HUES48 (cell line): ENCODE results near the gene IL17RC.

Experiments
- H3K27ac ChIP-seq: one replicate; pipeline ENCODE4 v1.7.0; 2013; ENCODE audit warnings: low read depth, low read length, inconsistent platforms
- H3K27me3 ChIP-seq: 2 replicates; pipeline ENCODE4 v1.6.1; 2013; ENCODE audit warnings: mild to moderate bottlenecking, low read length; ENCODE audit not compliant: control insufficient read depth, insufficient read depth
- H3K36me3 ChIP-seq: 2 replicates; pipeline ENCODE4 v1.6.1; 2013; ENCODE audit warnings: low read length; ENCODE audit not compliant: control insufficient read depth, insufficient read depth
- H3K4me1 ChIP-seq: 2 replicates; pipeline ENCODE4 v1.6.1; 2013; ENCODE audit warnings: mild to moderate bottlenecking, low read length; ENCODE audit not compliant: control insufficient read depth, insufficient read depth
- H3K4me3 ChIP-seq: 2 replicates; pipeline ENCODE4 v1.5.1; 2013; ENCODE audit warnings: mild to moderate bottlenecking, low read depth, low read length
- H3K9ac ChIP-seq: 2 replicates; pipeline ENCODE4 v1.6.1; 2013; ENCODE audit warnings: mild to moderate bottlenecking, low read depth, low read length, moderate library complexity
- H3K9me3 ChIP-seq: 2 replicates; pipeline ENCODE4 v1.6.1; 2013; ENCODE audit warnings: low read length; ENCODE audit not compliant: control insufficient read depth, insufficient read depth

The IL17RC gene

DNA sequence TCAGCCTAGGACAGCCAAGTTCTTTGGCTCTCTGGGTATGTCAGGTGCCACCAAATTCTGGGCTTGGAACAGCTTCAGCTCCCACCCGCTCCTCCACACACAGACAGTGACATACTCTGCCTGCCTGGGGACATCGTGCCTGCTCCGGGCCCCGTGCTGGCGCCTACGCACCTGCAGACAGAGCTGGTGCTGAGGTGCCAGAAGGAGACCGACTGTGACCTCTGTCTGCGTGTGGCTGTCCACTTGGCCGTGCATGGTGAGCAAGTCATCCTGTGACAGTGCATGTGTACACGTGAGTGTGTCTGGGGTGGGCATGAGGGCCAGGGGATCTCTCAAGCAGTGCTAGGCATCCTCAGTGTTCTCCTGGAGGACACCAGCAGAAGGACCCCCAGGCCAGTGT is 922 bp downstream of the IL17RC start:
- Histone ChIP-seq H3K4me1 (peaks cover 22% of the 10 kb centered on the region), H3K36me3 (no peaks in the 10 kb centered on the region), H3K27ac (no peak overlapping the region), H3K9ac (no peak overlapping the region), H3K9me3 (no peaks in the 10 kb centered on the region), H3K4me3 (no peak overlapping the region), H3K27me3 (peaks cover 19% of the 10 kb centered on the region; the same call in 1 of the 2 replicates)

DNA sequence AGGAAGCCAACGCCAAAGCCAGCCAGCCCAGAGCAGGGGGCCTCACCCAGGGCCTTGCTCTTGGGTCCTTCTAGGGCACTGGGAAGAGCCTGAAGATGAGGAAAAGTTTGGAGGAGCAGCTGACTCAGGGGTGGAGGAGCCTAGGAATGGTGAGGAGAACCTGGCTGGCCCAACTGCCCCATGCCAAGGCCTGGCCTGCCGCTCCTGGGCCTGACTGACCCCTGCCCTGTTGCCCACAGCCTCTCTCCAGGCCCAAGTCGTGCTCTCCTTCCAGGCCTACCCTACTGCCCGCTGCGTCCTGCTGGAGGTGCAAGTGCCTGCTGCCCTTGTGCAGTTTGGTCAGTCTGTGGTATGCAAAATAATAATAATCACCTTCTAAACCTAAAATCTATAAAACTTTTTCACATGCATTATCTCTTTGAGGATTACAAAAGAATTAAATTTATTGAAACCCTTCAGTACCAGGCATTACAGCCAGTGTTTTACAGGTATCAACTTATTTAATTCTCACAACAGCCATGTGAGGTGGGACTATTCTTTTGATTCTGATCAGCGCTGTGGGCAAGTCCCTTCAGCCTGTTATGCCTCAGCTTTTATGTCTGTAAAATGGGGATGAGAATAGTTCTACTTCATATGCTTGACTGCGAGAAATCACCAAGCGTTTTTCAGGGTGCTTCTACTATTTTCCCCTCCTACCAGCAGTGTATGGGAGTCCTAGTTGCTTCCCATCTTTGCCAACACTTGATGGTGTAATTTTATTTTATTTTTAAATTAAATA is 1.6 kb downstream of the IL17RC start:
- no peaks in the 10 kb centered on the region for H3K36me3 ChIP-seq
- H3K4me1 ChIP-seq, result peaks cover 22% of the 10 kb centered on the region
- no peak overlapping the region for H3K27ac ChIP-seq
- no peaks in the 10 kb centered on the region for H3K9me3 ChIP-seq
- H3K4me3 ChIP-seq, result no peak overlapping the region
- H3K9ac ChIP-seq, result no peak overlapping the region
- peaks cover 19% of the 10 kb centered on the region; the same call in 1 of the 2 replicates for H3K27me3 ChIP-seq

DNA sequence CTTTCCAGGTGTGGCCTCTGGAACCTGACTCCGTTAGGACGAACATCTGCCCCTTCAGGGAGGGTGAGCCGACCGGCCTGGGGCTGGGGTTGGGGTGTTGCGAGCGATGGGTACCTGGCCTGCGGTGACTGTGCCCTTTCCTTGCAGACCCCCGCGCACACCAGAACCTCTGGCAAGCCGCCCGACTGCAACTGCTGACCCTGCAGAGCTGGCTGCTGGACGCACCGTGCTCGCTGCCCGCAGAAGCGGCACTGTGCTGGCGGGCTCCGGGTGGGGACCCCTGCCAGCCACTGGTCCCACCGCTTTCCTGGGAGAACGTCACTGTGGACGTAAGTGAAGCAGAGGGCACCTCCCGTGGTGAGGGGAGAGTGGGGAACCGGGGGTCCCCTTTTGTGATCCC is 11.3 kb downstream of the IL17RC start:
- H3K9ac ChIP-seq, result no peak overlapping the region
- H3K4me1 ChIP-seq, result no peaks in the 10 kb centered on the region
- no peak overlapping the region for H3K4me3 ChIP-seq
- no peaks in the 10 kb centered on the region for H3K36me3 ChIP-seq
- no peaks in the 10 kb centered on the region for H3K27me3 ChIP-seq
- no peaks in the 10 kb centered on the region for H3K9me3 ChIP-seq
- no peak overlapping the region for H3K27ac ChIP-seq

DNA sequence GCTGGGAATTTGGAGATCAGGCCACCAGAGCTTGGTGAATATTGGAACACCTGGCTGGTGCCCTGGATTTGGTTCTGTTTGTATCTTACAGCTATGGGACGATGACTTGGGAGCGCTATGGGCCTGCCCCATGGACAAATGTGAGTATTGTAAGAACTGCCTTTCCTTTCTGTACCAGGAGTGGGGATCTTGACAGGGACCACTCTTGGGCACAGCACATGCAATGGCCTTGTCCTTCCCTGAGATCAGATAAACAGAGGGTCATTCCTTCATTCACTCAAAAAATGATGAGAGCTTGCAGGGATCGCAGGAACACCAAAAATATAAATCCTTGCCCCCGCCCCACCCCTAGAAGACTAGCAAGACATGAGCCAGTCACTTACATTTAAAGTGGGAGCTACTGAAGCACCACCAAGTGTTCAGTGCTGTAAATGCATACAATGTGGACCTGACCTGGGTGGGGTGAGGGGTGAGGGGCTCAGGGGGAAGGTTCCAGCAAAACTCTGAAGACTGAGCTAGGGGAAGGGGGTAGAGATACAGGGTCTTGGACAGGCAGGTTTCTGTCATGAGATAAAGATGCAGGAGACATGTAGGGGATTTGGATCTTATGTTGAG is 14.0 kb downstream of the IL17RC start:
- Histone ChIP-seq H3K27me3 (no peaks in the 10 kb centered on the region), H3K9ac (no peak overlapping the region), H3K36me3 (peaks cover 9% of the 10 kb centered on the region; the same call in 1 of the 2 replicates), H3K4me3 (no peak overlapping the region), H3K27ac (no peak overlapping the region), H3K4me1 (peaks cover 7% of the 10 kb centered on the region), H3K9me3 (no peaks in the 10 kb centered on the region)

DNA sequence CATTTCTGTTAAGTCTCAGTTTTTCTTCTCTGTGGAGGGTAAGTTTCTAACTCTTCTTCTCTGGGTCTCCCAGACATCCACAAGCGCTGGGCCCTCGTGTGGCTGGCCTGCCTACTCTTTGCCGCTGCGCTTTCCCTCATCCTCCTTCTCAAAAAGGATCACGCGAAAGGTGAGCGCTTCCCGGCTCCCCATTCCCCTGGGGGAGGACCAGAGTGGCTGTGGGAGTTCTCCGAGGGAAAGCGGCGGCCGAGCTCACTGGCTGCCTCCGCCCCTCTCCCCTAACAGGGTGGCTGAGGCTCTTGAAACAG is 15.6 kb downstream of the IL17RC start:
- peak overlapping the region; percentile 9 for H3K27ac ChIP-seq
- no peaks in the 10 kb centered on the region for H3K27me3 ChIP-seq
- no peaks in the 10 kb centered on the region for H3K9me3 ChIP-seq
- peak overlapping the region; percentile 5; the same call in 1 of the 2 replicates for H3K9ac ChIP-seq
- H3K36me3 ChIP-seq, result peaks cover 13% of the 10 kb centered on the region; the same call in 1 of the 2 replicates
- peaks cover 7% of the 10 kb centered on the region for H3K4me1 ChIP-seq
- peak overlapping the region; percentile 93 for H3K4me3 ChIP-seq

DNA sequence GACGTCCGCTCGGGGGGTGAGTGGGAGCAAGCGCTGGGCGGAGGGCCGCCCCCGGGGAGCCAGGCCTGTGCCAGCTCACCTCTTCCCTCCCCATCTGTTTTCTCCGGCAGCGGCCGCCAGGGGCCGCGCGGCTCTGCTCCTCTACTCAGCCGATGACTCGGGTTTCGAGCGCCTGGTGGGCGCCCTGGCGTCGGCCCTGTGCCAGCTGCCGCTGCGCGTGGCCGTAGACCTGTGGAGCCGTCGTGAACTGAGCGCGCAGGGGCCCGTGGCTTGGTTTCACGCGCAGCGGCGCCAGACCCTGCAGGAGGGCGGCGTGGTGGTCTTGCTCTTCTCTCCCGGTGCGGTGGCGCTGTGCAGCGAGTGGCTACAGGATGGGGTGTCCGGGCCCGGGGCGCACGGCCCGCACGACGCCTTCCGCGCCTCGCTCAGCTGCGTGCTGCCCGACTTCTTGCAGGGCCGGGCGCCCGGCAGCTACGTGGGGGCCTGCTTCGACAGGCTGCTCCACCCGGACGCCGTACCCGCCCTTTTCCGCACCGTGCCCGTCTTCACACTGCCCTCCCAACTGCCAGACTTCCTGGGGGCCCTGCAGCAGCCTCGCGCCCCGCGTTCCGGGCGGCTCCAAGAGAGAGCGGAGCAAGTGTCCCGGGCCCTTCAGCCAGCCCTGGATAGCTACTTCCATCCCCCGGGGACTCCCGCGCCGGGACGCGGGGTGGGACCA is 16.1 kb downstream of the IL17RC start:
- H3K9ac ChIP-seq, result peak overlapping the region; percentile 29; the same call in 1 of the 2 replicates
- H3K27me3 ChIP-seq, result no peaks in the 10 kb centered on the region
- H3K27ac ChIP-seq, result peak overlapping the region; percentile 75
- H3K36me3 ChIP-seq, result peaks cover 18% of the 10 kb centered on the region
- peaks cover 7% of the 10 kb centered on the region for H3K4me1 ChIP-seq
- peak overlapping the region; percentile 93 for H3K4me3 ChIP-seq
- H3K9me3 ChIP-seq, result no peaks in the 10 kb centered on the region

DNA sequence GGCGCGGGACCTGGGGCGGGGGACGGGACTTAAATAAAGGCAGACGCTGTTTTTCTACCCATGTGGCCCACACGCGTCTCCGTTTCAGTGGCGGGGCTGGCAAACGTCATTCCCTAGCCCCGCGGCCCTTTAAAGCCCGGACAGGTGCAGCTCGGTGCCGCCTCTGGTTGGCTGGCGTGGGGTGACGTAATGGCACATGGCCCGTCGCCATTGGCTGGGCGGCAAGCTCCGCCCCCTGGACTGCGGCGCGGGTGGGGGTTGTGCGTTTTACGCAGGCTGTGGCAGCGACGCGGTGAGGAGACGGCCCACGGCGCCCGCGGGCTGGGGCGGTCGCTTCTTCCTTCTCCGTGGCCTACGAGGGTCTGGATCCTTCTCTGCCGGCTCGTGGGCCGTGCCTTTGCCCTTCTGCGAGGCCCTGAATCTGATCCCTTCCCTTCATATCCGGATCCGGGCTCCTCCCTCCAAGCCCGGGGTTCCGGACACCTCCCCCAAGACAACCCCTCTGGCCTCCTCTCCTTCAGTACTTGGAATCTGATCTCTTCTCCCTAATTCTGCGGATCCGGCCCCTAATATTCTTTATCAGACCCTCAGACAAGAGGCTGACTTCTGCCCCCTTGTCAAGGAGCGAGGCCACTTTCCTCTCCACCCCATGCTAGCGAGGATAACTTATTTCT is 16.8 kb downstream of the IL17RC start, which contains the start of gene CRELD1:
Gene CRELD1 (plus strand): TSS at position 274 of the 674 bp plus-strand sequence. CDS start 605 bp downstream, outside the sequence.
- Histone ChIP-seq H3K4me3 (peak within 1 kb of the TSS; percentile 93), H3K9ac (peak within 1 kb of the TSS; percentile 92), H3K9me3 (no peaks in the 10 kb centered on the region), H3K36me3 (peaks cover 18% of the 10 kb centered on the region), H3K27ac (peak within 1 kb of the TSS; percentile 86), H3K27me3 (no peaks in the 10 kb centered on the region), H3K4me1 (peaks cover 7% of the 10 kb centered on the region)

DNA sequence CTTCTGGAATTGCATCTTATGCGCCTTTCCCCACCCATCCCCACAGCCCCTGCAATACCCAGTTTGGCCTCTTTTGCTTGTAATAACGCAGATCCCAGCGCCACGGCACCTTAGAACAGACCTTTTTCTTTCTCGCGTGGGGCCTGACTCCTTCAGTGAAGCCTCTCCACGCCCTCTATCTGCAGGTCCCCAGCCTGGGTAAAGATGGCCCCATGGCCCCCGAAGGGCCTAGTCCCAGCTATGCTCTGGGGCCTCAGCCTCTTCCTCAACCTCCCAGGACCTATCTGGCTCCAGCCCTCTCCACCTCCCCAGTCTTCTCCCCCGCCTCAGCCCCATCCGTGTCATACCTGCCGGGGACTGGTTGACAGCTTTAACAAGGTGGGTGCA is 17.3 kb downstream of the IL17RC start:
- Histone ChIP-seq H3K27ac (peak overlapping the region; percentile 86), H3K9me3 (no peaks in the 10 kb centered on the region), H3K27me3 (no peaks in the 10 kb centered on the region), H3K9ac (0 out of 2 replicates have a peak overlapping the region, but pooled peaks have one; percentile 92), H3K36me3 (peaks cover 18% of the 10 kb centered on the region), H3K4me3 (peak overlapping the region; percentile 93), H3K4me1 (peaks cover 7% of the 10 kb centered on the region)

DNA sequence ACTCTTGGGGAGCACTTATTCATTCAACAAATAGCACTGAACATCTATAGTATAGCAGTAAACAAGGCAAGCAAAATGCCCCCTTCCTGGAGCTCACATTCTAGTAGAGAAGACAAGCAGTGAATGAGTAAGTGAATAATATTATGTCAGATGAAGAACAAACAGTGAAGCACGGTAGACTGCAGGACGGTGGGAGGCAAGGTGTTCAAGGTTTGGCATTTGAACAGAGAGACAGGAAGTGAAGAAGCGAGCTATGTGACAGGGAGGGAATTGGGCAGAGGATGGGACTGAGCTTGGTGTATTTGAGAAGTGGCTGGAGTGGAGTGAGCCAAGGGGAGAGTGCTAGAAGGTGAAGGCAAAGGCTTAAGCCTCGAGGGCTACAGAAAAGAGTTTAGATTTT is 18.1 kb downstream of the IL17RC start:
- no peak overlapping the region for H3K9ac ChIP-seq
- no peak overlapping the region for H3K27ac ChIP-seq
- no peaks in the 10 kb centered on the region for H3K9me3 ChIP-seq
- H3K4me1 ChIP-seq, result peaks cover 7% of the 10 kb centered on the region
- H3K27me3 ChIP-seq, result no peaks in the 10 kb centered on the region
- H3K36me3 ChIP-seq, result peaks cover 18% of the 10 kb centered on the region
- no peak overlapping the region for H3K4me3 ChIP-seq

DNA sequence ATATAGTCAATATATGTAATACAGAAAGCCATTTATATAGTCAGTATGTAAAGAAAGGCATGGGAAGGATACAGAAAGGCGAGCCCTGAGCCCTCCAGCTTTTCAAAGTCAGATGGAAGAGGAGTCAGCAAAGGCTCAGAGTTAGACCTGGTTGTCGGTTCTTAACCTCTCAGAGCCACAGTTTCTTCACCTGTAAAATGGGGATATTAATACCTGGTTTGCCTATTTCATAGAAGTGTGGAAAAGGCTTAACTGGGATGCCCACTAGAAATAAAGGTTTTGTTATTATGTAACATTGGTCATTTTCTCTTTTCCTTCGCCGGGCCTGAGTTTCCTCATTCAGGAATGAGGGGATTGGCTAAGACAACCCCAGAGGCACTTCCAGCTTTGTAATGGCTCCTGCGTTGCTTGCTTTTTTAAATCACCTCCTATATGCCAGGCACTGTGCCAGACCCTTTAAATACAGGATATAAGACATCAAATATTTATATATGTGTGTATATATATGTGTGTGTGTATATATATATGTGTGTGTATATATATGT is 19.1 kb downstream of the IL17RC start:
- no peak overlapping the region for H3K4me3 ChIP-seq
- no peaks in the 10 kb centered on the region for H3K27me3 ChIP-seq
- peaks cover 7% of the 10 kb centered on the region for H3K4me1 ChIP-seq
- H3K36me3 ChIP-seq, result peaks cover 18% of the 10 kb centered on the region
- no peaks in the 10 kb centered on the region for H3K9me3 ChIP-seq
- H3K9ac ChIP-seq, result no peak overlapping the region
- H3K27ac ChIP-seq, result no peak overlapping the region
